SHP77 treated with DMSO at 0.1 percent for 48 hours (cell line): ENCODE measurements around the gene CNPPD1.

Source experiments
- DNase-seq: peaks from one replicate; lab custom pipeline; 2025; lab: John Stamatoyannopoulos, UW

The CNPPD1 gene

DNA sequence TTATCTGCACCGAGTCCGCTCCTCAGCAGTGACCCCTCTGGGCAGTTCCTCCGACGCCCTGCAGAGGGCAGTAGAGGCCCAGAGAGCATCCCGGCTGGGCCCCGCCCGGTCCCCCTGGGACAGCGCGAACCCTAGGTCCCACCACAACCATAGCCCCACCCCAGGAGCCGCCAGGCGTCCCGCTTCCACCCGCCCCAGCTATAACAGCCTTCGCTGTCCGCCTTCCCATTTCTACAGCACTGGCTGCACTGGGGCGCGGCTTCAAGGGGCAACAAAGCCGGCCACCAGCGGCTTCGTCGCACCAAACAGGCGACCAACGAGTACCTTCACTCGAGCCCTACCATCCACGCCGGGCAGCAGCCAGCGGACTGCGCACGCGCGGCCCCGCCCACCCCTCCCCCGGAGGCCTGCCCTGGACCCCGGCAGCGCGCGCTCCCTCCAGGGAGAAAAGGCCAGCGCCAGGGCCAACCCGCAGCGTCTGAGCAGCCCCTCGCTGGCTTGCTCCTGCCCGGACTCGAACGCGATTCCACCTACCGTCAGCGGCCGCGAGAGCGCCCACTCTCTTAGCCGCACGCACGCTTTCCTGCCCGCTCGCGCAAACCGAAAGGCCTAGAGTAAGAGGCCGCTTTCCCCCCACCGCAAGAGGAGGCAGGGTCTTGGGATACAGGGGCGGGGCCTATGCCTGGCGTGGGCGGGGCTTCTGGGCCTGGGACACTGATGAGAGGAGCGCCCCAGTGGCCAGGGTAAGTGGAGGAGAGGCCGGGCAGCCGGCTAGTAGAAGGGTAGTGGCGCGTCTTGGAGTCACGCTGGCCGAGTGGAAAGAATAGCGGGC lies 16.3 kb downstream of the CNPPD1 start, which contains the start of gene NHEJ1:
NHEJ1 (minus strand) TSS at position 630 of the 832 bp plus-strand sequence. CDS start 2,453 bp downstream, outside the sequence.
- DNase-seq, result peak; percentile 60

DNA sequence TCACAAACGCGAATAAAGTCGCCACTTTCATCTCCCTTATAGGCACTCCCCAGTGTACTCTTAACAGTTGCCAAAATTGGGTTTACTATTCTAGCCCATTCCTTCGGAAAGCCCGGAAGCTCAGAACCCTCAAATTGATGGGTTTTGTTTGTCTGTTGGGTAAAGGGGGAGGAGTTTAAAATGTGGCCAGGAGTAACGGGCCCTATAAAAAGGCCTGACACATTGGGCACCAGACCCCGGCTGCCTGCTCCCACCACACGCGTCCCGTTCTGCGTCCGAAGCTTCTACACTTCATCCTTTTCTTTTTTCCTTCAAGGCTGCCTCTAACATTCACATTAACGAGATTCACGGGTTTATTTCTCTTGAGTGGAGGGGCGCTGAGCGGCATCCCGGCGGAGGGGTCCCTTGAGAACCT lies 16.9 kb downstream of the CNPPD1 start:
- no peak for DNase-seq

DNA sequence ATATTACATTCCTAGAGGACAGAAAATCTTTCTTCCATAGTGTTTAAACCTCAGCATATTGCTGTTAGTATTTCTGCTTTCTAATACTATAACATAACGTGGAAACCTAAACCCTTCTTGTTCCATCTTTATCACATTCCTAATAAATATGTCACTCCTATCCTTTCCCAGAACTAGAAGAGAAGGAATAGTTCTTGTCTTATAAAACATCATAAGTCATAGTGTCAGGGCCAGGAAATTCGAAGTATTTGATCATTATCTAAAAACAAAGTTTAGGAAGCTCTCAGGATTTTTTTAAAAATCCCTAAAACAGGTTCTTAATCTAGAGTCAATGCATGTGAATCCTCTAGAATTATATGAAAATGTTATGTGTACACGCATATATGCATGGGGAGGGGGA lies 18.1 kb downstream of the CNPPD1 start:
- DNase-seq, result no peak

DNA sequence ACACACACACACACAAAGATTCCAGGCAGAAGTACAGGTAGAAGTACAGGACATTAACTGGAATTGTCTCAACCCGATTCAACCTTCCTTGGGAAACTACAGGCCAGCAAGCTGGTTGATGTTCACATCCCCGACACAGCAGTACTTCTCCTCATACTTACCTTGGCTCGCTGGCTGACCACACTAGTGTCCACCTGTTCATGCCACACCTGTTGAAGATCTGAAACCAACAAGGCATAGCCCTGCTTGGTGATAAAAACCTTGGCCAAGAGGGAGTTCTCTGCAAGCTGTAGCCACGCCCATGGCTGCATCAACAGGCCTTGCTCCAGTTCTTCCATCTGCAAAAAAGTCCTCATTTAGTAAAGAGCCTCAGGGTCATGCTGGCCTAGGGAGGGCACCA lies 18.7 kb downstream of the CNPPD1 start:
- no peak for DNase-seq

DNA sequence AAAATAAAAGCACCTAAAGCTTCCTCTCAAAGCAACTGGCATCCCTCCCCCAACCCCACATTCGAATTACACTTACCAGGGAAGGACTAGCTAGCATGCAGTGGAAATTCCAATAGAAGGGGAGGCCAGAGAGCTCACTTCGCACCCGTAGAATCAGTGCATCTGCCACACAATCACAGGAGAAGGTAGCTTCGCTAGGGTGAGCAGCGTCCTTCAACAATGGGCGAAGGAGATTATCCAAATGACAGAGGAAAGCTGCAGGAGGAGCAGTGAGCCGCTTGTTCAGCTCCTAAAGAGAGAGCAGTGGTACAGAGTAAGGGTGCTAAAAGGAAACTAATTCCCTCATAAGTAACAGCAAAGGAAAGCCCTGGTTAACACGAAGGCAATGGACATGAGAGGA lies 19.3 kb downstream of the CNPPD1 start:
- DNase-seq, result no peak

DNA sequence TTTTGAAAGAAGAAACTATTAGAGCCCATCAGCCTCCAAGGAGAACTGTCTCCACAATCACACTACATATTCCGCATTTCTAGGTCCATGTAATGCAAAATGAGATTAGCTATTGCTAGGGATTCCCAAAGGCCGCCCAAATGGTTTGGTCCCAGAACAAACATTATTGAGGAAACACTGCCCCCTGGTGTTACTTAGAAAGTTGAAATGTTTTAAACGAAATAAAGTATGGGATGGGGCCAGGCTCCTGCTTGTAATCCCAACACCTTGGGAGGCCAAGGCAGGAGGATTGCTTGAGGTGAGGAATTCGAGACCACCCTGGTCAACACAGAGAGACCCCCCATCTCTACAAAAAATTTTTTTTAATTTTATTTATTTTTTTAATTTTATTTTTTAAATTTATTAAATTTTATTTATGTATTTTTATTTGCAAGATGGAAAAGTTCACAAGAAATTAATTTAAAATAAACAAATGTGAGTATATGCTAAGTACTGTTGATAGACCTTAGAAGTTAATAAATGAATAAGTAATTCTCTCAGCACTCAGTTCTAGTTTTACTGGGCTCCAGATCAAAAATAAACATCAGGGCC lies 21.6 kb downstream of the CNPPD1 start:
- peak; percentile 66 for DNase-seq

DNA sequence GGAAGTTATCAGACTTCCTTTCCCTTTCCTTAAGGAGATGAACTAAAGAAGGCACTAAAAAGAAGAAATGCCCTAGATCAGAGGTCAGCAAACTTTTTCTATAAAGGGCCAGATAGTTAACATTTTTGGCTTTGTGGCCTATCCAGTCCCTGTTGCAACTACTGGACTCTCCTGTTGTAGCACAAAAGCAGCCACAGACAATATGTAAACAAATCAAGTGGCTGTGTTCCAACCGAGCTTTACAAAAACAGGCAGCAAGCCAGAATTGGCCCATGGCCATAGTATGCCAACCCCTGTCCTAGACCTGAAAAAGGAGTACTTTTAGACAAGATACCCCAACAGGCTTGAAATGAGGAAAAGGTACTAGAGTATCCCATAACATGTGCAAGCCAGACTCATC lies 27.1 kb downstream of the CNPPD1 start:
- DNase-seq, result peak; percentile 52

DNA sequence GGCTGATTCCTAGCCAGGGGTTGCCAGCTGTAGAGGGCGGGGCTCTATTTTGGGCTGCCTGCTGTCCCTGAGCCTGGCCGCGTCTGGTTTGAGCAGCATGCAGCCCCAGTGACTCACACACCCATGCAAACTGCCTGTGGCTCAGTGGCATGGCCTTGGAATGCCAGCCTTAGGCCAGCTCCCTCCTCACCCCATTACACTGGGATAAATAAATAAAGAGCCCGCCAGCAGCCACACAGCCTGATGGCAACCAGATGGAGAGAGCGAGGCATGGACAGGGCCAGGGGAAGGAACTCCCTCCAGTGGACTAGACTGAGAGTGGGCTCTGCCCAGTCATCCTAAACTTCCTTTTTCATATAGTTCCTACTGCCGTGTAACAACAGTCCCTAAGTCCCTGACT lies 34.4 kb downstream of the CNPPD1 start:
- DNase-seq, result no peak

DNA sequence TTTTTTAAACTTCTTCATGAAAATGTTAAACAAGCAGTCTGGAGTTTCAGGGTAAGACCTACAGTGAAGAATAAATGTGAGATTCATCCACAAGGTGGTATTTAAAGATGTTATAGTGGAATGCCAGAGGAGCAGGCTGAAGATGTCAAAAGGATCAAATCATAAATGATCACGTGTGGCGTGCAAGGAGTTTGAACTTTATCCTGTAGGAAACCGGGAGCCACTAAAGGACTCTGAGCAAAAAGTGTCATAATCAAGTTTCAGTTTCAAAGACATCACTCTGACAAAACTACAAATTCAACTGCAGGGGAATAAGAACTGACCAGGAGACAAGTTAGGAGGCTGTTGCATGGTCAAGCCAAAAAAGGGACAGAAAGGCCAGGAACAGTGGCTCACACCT lies 36.0 kb downstream of the CNPPD1 start:
- DNase-seq, result no peak

DNA sequence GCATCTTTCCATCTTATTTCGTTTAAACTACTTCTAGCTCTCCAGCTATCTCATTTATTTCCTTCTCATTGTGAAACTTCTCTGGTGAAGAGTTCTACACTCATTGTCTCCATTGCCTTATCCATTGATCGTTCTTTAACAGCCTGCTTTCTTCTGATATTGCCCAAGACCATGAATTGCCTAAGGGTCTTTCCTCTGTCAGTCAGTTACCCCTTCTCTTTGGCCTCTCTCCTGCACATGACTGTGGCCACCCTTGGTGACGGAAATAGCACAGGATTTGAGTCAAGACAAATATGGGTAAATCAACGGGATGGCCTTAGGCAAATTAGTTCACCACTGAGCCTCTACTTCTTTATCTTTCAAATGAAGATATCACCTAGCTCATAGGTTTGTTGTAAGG lies 42.7 kb downstream of the CNPPD1 start:
- no peak for DNase-seq

DNA sequence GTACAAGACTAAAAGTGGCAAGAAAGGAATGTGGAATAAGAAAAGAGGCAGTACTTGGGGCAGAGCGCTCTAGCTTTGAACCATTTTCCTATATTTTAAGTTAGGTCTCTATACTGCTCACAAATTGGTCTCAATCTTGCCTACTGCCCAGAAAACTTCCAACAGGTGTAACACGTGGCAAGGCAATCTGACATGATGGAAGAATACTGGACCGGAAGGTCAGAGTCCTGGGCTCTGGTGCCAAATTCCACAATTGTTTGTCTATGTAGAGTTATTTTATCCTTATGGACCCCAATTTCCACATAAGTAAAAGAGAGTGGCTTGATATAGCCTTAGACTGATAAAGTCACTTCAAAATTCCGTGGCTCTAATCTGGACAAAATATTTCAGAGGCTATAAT lies 45.0 kb downstream of the CNPPD1 start:
- no peak for DNase-seq

DNA sequence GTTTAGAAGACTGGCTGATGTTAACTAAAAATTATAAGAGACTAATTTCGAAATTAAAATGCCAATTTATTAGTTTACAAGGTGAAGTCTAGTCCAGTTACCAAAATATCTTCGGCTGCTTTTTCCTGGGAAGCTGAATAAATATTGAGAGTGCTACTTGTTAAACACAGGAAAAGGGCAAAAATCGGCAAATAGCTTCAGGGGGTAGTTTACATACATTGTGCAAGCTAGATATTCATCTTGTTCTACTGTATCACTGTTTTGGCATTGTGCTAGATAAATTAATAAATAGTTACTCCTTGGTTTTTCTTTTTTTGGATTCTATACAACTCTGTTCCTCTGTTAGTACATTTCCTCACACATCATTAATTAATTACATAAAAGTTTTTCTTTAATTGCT lies 45.4 kb downstream of the CNPPD1 start:
- no peak for DNase-seq

DNA sequence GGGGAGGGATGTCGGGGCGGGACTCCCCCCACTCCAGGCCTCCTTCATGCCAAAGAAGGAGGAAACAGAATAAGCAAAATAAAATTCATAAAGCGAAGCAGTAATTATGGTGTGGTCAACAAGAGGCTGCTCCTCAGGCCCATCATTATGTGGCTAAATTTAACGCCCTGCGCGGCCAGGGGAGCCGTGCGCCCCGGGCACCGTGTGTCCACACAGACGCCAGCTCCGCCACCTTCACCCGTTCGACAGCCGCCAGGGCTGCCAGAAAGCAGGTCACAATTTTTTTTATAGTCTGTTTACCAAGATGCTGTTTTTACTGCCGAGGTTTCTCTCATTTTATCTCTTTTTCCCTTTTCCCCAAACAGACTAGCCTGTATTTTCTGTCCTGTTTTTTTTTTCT lies 47.1 kb downstream of the CNPPD1 start:
- no peak for DNase-seq

DNA sequence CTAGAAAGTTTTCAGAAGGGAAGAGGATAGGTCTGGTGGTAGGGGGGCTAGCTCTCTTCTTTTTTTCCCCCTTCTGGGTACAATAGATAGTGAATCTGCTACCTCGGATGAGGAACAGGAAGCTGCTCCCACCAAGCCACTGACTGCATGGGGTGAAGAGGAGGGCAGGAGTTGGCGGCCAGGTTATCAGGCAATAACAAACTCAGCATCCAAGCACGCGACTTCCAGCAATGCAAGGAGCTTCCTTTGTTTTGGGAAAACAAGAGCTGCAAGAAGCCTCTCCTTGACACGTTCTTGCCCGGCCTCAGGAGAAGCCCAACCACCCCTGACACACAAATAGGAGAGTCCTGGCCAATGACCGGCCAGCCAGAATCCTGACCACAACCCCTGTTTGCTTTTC lies 48.3 kb downstream of the CNPPD1 start:
- no peak for DNase-seq

DNA sequence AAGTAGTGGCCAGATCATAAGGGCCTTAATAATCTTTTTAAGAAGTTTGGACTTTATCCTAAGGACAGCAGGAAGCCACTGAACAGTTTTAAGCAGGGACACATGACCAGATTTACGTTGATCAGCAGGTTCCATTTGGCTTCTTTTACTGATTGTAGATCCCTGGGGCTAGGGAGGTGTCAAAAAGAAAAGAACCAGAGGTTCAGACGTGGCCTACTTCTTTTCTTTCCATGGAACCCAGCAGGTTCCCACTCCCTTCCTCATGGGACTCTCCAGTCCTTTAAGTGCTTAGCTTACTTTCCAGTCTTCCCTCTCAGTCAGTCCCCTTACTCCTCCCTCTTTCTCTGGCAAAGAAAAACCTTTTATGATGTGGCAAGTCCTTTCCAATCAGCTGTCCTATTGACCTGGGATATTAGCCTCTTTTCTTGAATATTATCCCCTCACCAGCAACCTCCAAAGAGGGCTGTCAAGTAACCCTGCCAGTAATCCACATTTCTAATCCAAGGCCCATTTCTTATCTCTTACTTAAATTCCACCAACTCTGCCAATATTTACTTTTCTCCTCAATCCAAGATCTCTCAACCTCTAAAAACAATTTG lies 49.6 kb downstream of the CNPPD1 start:
- no peak for DNase-seq

DNA sequence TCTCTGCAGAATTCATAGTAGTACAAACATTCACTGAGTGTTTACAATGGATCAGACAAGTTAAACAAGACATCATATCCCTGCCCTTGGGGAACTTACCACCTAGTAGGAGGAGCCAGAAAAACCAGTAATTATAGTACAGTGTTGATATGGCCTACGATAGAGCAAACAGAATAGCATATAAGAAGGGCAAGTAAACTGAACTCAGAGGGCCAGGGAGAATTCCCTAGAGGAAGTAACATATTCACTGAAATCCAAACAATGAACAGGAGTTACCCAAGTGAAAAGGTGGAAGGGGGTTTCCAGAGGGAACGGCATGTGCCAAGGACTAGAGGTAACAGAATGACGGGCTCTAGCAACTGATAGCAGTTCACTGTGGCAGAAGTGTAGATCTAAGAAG lies 50.2 kb downstream of the CNPPD1 start:
- no peak for DNase-seq

DNA sequence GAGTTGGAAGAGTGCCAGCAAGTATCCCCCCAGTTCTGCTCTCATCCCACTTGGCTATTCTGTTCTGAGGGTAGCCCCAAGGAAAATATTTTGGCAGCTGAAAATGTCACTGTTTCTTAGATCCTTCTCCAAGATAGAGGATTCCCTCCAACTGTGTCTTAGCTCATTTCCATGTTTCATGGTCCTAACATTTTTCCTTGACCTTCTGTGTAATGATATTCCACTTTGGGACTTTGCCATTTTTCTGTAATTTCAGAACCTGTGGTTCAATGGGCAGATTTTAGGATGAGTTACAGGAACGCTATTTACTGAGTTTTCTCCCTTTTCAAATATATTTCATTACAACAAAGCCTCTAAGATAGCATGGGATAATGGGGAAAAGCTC lies 50.8 kb downstream of the CNPPD1 start:
- DNase-seq, result no peak

DNA sequence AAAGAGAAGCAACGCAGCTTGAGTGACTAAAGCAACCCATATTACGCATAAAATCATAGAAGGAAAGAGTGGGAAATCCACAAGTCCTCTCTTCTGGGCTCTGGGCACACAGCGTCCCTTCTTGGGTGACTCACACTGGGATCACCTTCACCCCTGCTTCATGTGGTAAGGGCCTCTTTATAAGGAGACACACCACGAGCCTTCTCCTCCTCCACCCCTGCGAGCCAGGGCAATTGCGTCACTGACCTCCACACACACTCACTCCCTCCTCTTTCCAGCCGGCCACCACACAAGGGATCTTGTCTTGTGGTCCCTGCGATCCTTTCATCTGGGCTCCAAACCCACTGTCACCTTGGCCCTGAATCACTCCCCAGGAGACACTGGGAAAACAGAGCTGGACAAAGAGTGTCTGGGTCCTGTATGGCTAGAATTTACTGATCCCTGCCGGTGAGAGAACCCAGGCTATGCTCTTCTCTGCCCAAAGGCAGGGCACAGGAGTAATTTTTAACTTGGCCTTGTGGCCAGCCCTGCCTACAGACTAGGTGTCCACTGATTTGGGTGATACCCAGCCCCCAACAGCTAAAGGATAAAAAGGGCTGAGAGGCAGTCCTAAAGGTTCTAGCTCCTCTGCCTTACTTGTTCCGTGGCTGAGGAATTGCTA lies 51.4 kb downstream of the CNPPD1 start:
- DNase-seq, result no peak

DNA sequence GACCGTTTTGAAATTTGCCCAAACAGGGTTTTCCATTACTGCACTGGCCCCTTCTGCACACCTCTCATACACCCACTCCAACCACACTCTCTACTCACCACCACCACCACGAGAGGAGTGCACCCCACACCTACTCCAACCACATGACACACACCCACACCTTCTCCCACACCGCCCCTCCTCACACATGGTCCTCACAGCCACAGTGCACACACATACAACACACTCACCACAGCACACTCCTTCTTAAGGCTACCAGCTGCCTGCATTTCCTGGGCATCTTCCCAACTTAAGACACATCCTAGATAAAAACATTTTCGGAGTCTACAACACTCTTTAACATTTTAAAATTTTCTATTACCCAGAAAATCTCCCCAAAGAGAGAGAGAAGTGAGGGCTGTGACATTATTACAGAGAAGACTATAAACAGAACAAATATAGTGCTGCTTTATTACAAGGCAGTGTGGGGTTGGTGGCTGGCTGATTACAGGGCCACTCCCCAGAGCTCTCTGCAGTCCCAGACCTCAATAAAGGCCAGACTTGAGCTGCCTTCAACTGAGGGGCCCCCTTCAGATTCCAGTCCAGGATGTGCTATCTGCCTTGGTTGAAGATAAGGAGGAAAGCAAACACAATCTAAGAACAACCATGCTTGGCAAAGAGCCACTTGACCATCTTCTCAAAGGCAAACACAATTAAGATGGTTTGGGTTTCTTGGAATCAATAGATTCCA lies 52.2 kb downstream of the CNPPD1 start:
- no peak for DNase-seq

DNA sequence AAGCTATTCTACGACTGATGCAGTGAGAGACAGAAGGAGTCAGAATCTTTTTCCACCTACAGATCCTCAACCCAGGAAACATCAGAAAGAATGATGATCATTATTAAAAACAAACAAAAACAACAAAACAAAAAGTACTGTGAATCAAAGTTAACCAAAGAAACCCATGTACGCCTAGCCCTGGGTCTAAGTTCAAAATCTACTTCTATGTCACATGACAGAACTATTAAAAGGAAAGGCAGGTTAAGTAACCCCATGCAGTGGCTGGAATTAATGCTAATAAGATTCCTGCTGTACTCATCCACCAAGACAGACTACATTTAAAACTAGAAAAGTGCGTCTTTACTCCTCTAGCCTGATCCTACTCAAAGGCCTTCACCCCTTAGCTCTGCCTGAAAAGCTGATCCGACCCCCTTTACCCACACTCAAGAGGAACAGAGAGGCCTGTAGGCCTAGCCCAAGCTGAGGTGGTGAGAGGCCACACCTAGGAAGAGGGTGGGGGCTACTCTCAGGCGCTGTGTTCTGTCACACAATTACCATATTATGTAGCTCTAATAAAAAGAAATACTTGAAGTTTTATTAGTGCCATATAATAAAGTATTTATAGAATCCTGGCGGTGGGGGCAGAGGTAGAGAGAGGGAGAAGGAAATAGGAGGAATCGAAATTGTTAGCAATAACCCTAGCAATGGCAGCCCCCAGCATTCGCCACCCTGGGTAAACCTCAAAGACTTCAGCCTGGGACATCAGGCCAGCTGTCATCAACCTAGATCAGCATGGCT lies 53.2 kb downstream of the CNPPD1 start:
- no peak for DNase-seq
